Right lobe of liver (tissue), 4 donors: ENCODE measurements around the gene THADA.

Source experiments
- POLR2A ChIP-seq: fragments of 450-650 bp; IDR thresholded peaks from one replicate; pipeline ENCODE4 v1.6.1; 2017; ENCODE audit warnings: antibody characterized with exemption, mild to moderate bottlenecking
- TF ChIP-seq, protein P1 (sequence below), 4 donors: fragments of 200-600 bp in 3 of 4; fragments of 450-650 bp in 1 of 4; IDR thresholded peaks; one replicate each; pipeline versions ENCODE4 v1.5.1 to v1.8.0; 2016 to 2022; ENCODE audit warnings: antibody characterized with exemption in 4 of 4, mild to moderate bottlenecking in 2 of 4
- donor health status: DM: no; HTN: no; CAD: no.
- donor health status: DM: no; HTN: no; CAD: no.
- donor health status: DM: no; HTN: yes; CAD: no.

DNA sequence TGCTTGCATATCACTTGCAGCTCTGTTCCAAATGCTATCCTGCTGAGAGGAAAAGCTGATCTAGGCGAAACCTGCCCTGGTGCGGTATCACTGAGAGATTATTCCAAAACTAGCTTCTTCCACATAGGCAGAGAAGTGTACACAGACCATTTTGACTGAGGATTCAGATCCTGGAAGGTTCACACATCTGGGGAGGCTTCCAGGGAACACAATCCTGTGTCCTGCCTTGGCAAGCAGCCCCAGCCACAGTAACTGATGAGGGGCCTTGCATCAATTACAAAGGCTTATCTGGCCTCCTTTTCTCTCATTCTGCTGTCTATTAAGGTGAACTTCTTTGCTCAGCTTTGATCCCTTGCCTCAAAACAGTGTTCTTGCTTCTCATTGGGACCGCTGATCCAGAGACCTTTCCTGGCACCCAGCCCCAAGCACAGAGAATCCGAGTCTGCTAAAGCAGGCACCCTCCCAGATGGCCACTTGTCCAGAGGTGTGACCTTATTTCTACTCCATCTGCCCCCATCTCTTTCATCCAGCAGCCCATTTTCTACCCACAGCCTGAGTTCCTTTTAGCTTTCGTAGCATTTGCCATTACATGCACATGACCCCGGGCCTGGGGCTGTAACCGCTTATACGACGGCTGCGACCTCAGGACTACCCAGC lies 317.1 kb downstream of the THADA start:
- TF ChIP-seq, protein P1, sequence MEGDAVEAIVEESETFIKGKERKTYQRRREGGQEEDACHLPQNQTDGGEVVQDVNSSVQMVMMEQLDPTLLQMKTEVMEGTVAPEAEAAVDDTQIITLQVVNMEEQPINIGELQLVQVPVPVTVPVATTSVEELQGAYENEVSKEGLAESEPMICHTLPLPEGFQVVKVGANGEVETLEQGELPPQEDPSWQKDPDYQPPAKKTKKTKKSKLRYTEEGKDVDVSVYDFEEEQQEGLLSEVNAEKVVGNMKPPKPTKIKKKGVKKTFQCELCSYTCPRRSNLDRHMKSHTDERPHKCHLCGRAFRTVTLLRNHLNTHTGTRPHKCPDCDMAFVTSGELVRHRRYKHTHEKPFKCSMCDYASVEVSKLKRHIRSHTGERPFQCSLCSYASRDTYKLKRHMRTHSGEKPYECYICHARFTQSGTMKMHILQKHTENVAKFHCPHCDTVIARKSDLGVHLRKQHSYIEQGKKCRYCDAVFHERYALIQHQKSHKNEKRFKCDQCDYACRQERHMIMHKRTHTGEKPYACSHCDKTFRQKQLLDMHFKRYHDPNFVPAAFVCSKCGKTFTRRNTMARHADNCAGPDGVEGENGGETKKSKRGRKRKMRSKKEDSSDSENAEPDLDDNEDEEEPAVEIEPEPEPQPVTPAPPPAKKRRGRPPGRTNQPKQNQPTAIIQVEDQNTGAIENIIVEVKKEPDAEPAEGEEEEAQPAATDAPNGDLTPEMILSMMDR (IDR thresholded peaks at IDR 0.05): no peak
- no peak for TF ChIP-seq POLR2A
